Transverse colon (tissue), 4 donors: Measurements from ENCODE around the gene AOPEP. TPM values are rescaled to one million over a fixed set of nuclear protein-coding genes. Genes with fewer than 3 reads are reported as not detected.

Experiments used
- DNase-seq: peaks from one replicate; pipeline ENCODE4 v3.0.0-alpha.2; 2019
- H3K27ac ChIP-seq, 4 donors: fragments of 200-600 bp; sonication (generic); 2 replicates each; pipeline ENCODE4 v1.5.1; 2016 to 2018; ENCODE audit warnings: inconsistent platforms in 4 of 4
- H3K27me3 ChIP-seq: fragments of 200-600 bp; sonication (generic); 2 replicates; pipeline ENCODE4 v1.5.1; 2017; ENCODE audit warnings: inconsistent platforms
- H3K36me3 ChIP-seq, 4 donors: fragments of 200-600 bp; sonication (generic); 2 replicates each; pipeline ENCODE4 v1.5.1; 2017 to 2019; ENCODE audit warnings: inconsistent platforms in 4 of 4
- H3K4me1 ChIP-seq, 4 donors: fragments of 200-600 bp; sonication (generic); 2 replicates each; pipeline ENCODE4 v1.5.1; 2017 to 2020; ENCODE audit warnings: inconsistent platforms in 4 of 4
- H3K4me3 ChIP-seq, 4 donors: fragments of 200-600 bp; sonication (generic); 1 replicate in 1 of 4; 2 replicates in 3 of 4; pipeline versions ENCODE4 v1.5.1 to v1.6.1; 2017 to 2019; ENCODE audit warnings: inconsistent platforms in 4 of 4
- H3K9me3 ChIP-seq, 2 donors: fragments of 200-600 bp; sonication (generic); 2 replicates each; pipeline ENCODE4 v1.5.1; 2017 to 2019; ENCODE audit warnings: inconsistent platforms in 2 of 2
- CTCF ChIP-seq, 5 experiments: fragments of 200-600 bp in 3 of 5; fragments of 450-650 bp in 2 of 5; sonication (generic) in 3 of 5; IDR thresholded peaks; 1 replicate in 2 of 5; 2 replicates in 3 of 5; pipeline ENCODE4 v1.5.1; 2016 to 2017; ENCODE audit warnings: antibody characterized with exemption in 5 of 5, inconsistent platforms in 3 of 5, mild to moderate bottlenecking in 2 of 5, moderate library complexity in 1 of 5
- EP300 ChIP-seq: sonication (generic); formaldehyde crosslinking; IDR thresholded peaks from one replicate; pipeline ENCODE4 v1.6.1; 2017; ENCODE audit warnings: antibody characterized with exemption, low read depth
- POLR2A ChIP-seq: fragments of 450-650 bp; IDR thresholded peaks from one replicate; pipeline ENCODE4 v1.6.1; 2016; ENCODE audit warnings: antibody characterized with exemption, mild to moderate bottlenecking, moderate library complexity
- POLR2AphosphoS5 ChIP-seq, 3 donors: sonication (generic); formaldehyde crosslinking; IDR thresholded peaks; one replicate each; pipeline ENCODE4 v1.6.1; 2016; ENCODE audit warnings: antibody characterized with exemption in 3 of 3
- WGBS, 2 donors: methylation state at CpG; one replicate each; pipeline ENCODE4 v1.1.5; 2018; ENCODE audit warnings: low coverage in 1 of 2; 5-methylcytosine and 5-hydroxymethylcytosine counted together
- in situ Hi-C, 4 donors: fragments of 200-750 bp; cut with MboI; loops; one replicate each; pipeline versions ENCODE4 v1.15.0 to v1.15.1; 2017; ENCODE audit warnings: low sequenced_read_pairs in 3 of 4, low pct_ligation_motif_present in 1 of 4, low pct_unique_long_range_greater_than_20kb in 1 of 4
- intact Hi-C: fragments of 100-400 bp; cut with DNase I; formaldehyde crosslinking; loops from one replicate; pipeline ENCODE4 v1.15.1; 2023; ENCODE audit warnings: low total_unique reads
- total RNA-seq, 4 donors: library from RNA; depleted of rRNA; stranded (reverse); fragments of >200 nt; gene quantifications; one replicate each; pipeline ENCODE4 v1.1.0, GENCODE V29; 2016

The AOPEP gene
- total RNA-seq, 4 donors from 2014 or later = 53.0 to 129 (median 92.7) TPM

GRCh38 chr9:95053611-95054570, 327.4 kb downstream of the AOPEP start:
- Histone ChIP-seq H3K4me3 (no peak overlapping the region), H3K36me3 (no peaks in the 10 kb centered on the region), H3K9me3 (no peaks in the 10 kb centered on the region), H3K4me1 (peaks cover 5 to 72% (median 46%) of the 10 kb centered on the region in 4 donors), H3K27me3 (no peaks in the 10 kb centered on the region), H3K27ac (peak overlapping the region; percentile 77 to 91 (median 87))
- 70 to 78% methylated on average over 4 to 5 of the region's 5 CpGs for WGBS, 2 donors
- intact Hi-C loops = loop anchor here (1.0 kb wide), 1 partner anchor 35 kb away; no protein-coding TSS in a partner anchor
- no peak for DNase-seq
- TF ChIP-seq POLR2A (no peak), EP300 (no peak), CTCF (IDR thresholded peaks at IDR 0.05) (no peak), POLR2AphosphoS5 (IDR thresholded peaks at IDR 0.05) (no peak)
- in situ Hi-C loops = no loop called here

DNA sequence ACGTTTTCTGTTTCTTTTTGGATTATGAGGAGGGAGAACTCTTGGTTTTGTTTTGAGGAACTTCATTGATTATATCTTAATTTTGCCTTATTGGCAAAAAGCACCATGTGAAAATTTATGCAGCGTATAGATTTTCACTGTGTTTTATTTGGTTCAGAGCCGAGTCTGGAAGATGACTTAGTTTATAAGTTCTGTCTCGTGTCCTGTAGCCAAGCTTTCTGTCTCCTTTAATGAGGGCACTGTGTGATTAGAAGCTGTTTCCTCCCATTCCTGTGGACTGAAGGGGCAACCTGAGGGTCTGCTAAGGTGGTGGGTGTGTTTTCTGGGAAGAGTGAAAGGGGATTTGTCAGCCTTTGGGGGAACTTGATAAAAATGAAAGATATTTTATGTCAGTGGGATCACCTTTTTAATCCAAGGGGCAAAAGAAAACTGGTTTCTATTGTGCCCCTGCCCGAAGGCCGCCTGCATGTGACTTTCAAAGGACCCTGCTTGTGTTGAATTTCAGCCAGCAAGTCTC, 328.9 kb downstream of the AOPEP start:
- DNase-seq = no peak
- 40 to 44% methylated on average over 6 of the region's 6 CpGs for WGBS, 2 donors
- in situ Hi-C loops = no loop called here
- Histone ChIP-seq H3K27me3 (no peaks in the 10 kb centered on the region), H3K36me3 (no peaks in the 10 kb centered on the region), H3K9me3 (no peaks in the 10 kb centered on the region), H3K4me3 (peak overlapping the region in 1 of 4 donors; percentile 9), H3K4me1 (peaks cover 0 to 70% (median 38%) of the 10 kb centered on the region in 4 donors), H3K27ac (peak overlapping the region; percentile 77 to 91 (median 87))
- intact Hi-C loops = no loop called here
- TF ChIP-seq POLR2AphosphoS5 (IDR thresholded peaks at IDR 0.05) = no peak
- no peak for TF ChIP-seq EP300
- TF ChIP-seq POLR2A = no peak
- no peak for TF ChIP-seq CTCF (IDR thresholded peaks at IDR 0.05)

DNA sequence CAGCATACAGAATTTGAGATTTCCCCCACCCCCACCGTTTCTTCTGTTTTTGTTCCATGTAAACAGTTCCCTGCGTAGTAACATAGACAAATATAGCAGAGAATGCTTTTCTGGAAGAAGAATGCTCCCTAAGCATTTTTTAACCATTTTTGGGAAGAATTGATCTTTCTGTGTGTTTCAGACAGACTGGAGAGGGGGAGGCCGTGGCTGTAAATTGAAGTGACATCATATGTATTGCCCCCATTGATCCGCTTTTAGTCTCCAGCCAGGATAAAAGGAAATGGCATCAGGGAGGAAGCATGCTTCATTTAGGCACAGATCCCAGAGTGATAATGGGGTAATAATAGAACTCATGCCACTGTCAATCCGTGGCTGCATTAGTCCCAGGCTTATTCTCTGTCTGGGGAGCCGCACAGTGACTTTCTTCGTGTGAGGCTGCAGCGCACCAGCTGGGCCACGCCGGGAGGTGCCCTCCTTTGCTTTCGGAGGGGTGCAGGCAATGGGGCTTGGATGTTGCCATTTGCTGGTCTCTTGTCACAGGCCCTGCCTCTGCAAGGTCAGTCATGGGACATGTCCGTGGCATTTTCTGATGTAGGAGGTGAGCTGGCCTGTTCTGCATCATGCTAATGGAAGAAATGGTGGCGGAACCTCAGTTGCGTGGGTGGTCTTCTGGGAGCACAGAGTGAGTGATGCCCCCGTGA, 329.5 kb downstream of the AOPEP start:
- WGBS, 2 donors = 42 to 64% methylated on average over 4 to 12 of the region's 15 CpGs
- H3K36me3 ChIP-seq = no peaks in the 10 kb centered on the region
- no peaks in the 10 kb centered on the region for H3K27me3 ChIP-seq
- TF ChIP-seq EP300 = no peak
- TF ChIP-seq CTCF (IDR thresholded peaks at IDR 0.05) = no peak
- peak in 2 of 3 donors; percentile 26 to 52 for TF ChIP-seq POLR2AphosphoS5 (IDR thresholded peaks at IDR 0.05)
- TF ChIP-seq POLR2A = no peak
- peak overlapping the region in 3 of 4 donors; percentile 4 to 16 (median 9) for H3K4me3 ChIP-seq
- H3K4me1 ChIP-seq = peaks cover 0 to 72% (median 39%) of the 10 kb centered on the region in 4 donors
- in situ Hi-C loops (no loop called here), intact Hi-C loops (no loop called here)
- H3K27ac ChIP-seq = peak overlapping the region; percentile 77 to 91 (median 87)
- no peaks in the 10 kb centered on the region for H3K9me3 ChIP-seq
- no peak for DNase-seq

- Histone ChIP-seq H3K4me1 (peaks cover under 1 to 82% (median 43%) of the 10 kb centered on the region in 4 donors), H3K9me3 (no peaks in the 10 kb centered on the region), H3K27ac (peak overlapping the region; percentile 77 to 91 (median 87)), H3K27me3 (no peaks in the 10 kb centered on the region), H3K36me3 (peaks cover 0 to 6% (median 3%) of the 10 kb centered on the region in 4 donors), H3K4me3 (peak overlapping the region in 2 of 4 donors; percentile 9 to 16)
- in situ Hi-C loops (no loop called here), intact Hi-C loops (no loop called here)
- TF ChIP-seq CTCF (IDR thresholded peaks at IDR 0.05) (no peak), POLR2A (no peak), EP300 (no peak), POLR2AphosphoS5 (IDR thresholded peaks at IDR 0.05) (no peak)
- WGBS, 2 donors = 20 to 40% methylated on average over 3 to 10 of the region's 10 CpGs
- DNase-seq = no peak
Observed at GRCh38 chr9:95057101-95057500, 330.6 kb downstream of the AOPEP start.
